CD14-positive monocyte (primary cell): ENCODE data around the gene LAMB4. TPM values are rescaled to one million over a fixed set of nuclear protein-coding genes. Genes with fewer than 3 reads are reported as not detected.

Experiments
- DNase-seq, 3 donors: peaks; one replicate each; pipeline ENCODE4 v3.0.0-alpha.2; 2011 to 2022
- H2AFZ ChIP-seq: 2 replicates; pipeline ENCODE4 v1.6.0; 2012; ENCODE audit warnings: mild to moderate bottlenecking, low read depth, low read length, inconsistent platforms; ENCODE audit not compliant: insufficient read depth, poor library complexity, severe bottlenecking
- H3K27ac ChIP-seq, 2 donors: 1 replicate in 1 of 2; 2 replicates in 1 of 2; pipeline ENCODE4 v1.5.1; 2012 to 2013; ENCODE audit warnings: low read length in 2 of 2, control low read depth in 1 of 2, inconsistent platforms in 1 of 2, low read depth in 1 of 2, mild to moderate bottlenecking in 1 of 2
- H3K27me3 ChIP-seq, 2 donors: one replicate each; pipeline versions ENCODE4 v1.6.0 to v1.6.1; 2011 to 2013; ENCODE audit warnings: low read length in 2 of 2; ENCODE audit not compliant: control insufficient read depth in 2 of 2, insufficient read depth in 2 of 2
- H3K36me3 ChIP-seq, 2 donors: replicated peaks in 1 of 2; 1 replicate in 1 of 2; 2 replicates in 1 of 2; pipeline versions ENCODE4 v1.5.1 to v1.6.1; 2012 to 2013; ENCODE audit warnings: low read length in 2 of 2, control low read depth in 1 of 2, inconsistent platforms in 1 of 2, mild to moderate bottlenecking in 1 of 2; ENCODE audit not compliant: insufficient read depth in 2 of 2, control insufficient read depth in 1 of 2
- H3K4me1 ChIP-seq, 2 donors: 1 replicate in 1 of 2; 2 replicates in 1 of 2; pipeline versions ENCODE4 v1.5.1 to v1.6.1; 2012 to 2013; ENCODE audit warnings: low read length in 2 of 2, control low read depth in 1 of 2, inconsistent platforms in 1 of 2, mild to moderate bottlenecking in 1 of 2, moderate library complexity in 1 of 2; ENCODE audit not compliant: insufficient read depth in 2 of 2, control insufficient read depth in 1 of 2
- H3K4me2 ChIP-seq: replicated peaks from 2 replicates; pipeline ENCODE3; 2012; ENCODE audit warnings: low read length, moderate library complexity, mild to moderate bottlenecking; ENCODE audit not compliant: poor library complexity, severe bottlenecking; ENCODE audit errors: extremely low read depth
- H3K4me3 ChIP-seq, 3 experiments: fragments of 200-600 bp in 1 of 3; sonication (generic) in 1 of 3; replicated peaks in 1 of 3; 1 replicate in 2 of 3; 2 replicates in 1 of 3; pipeline ENCODE4 v1.5.1; 2011 to 2013; ENCODE audit warnings: low read length in 3 of 3, mild to moderate bottlenecking in 3 of 3, control low read depth in 2 of 3, low read depth in 2 of 3, inconsistent platforms in 1 of 3, moderate library complexity in 1 of 3
- H3K79me2 ChIP-seq: 2 replicates; pipeline ENCODE4 v1.6.0; 2012; ENCODE audit warnings: mild to moderate bottlenecking, control low read depth, inconsistent platforms, low read length, moderate library complexity; ENCODE audit not compliant: insufficient read depth
- H3K9ac ChIP-seq: 2 replicates; pipeline ENCODE4 v1.6.0; 2017; ENCODE audit warnings: low read length, mild to moderate bottlenecking; ENCODE audit not compliant: insufficient read depth, poor library complexity, severe bottlenecking
- H3K9me3 ChIP-seq, 2 donors: replicated peaks in 1 of 2; 1 replicate in 1 of 2; 2 replicates in 1 of 2; pipeline versions ENCODE4 v1.5.1 to v1.6.1; 2012 to 2013; ENCODE audit warnings: low read length in 2 of 2, control low read depth in 1 of 2; ENCODE audit not compliant: control insufficient read depth in 1 of 2, insufficient read depth in 1 of 2
- H4K20me1 ChIP-seq: 2 replicates; pipeline ENCODE4 v1.6.0; 2012; ENCODE audit warnings: mild to moderate bottlenecking, low read length, control low read depth, moderate library complexity; ENCODE audit not compliant: insufficient read depth
- H3K27ac Mint-ChIP-seq, 7 donors: one replicate each; pipeline ENCODE4 v1.8.0; 2020; ENCODE audit warnings: mild to moderate bottlenecking in 7 of 7, mixed read lengths in 7 of 7, moderate library complexity in 6 of 7, inconsistent platforms in 2 of 7
- H3K27me3 Mint-ChIP-seq, 3 donors: one replicate each; pipeline ENCODE4 v1.8.0; 2021 to 2022; ENCODE audit warnings: low read depth in 3 of 3, mild to moderate bottlenecking in 3 of 3, mixed read lengths in 3 of 3, moderate library complexity in 3 of 3, inconsistent platforms in 1 of 3
- H3K36me3 Mint-ChIP-seq, 2 donors: one replicate each; pipeline ENCODE4 v1.8.0; 2020; ENCODE audit warnings: mixed read lengths in 2 of 2, inconsistent platforms in 1 of 2, mild to moderate bottlenecking in 1 of 2
- H3K4me1 Mint-ChIP-seq: one replicate; pipeline ENCODE4 v1.8.0; 2020; ENCODE audit warnings: mild to moderate bottlenecking, mixed read lengths
- H3K4me3 Mint-ChIP-seq, 2 donors: one replicate each; pipeline ENCODE4 v1.8.0; 2020; ENCODE audit warnings: mild to moderate bottlenecking in 2 of 2, mixed read lengths in 2 of 2, moderate library complexity in 1 of 2
- H3K9me3 Mint-ChIP-seq, 7 donors: one replicate each; pipeline ENCODE4 v1.8.0; 2020 to 2022; ENCODE audit warnings: mixed read lengths in 7 of 7, mild to moderate bottlenecking in 6 of 7, moderate library complexity in 6 of 7, inconsistent platforms in 2 of 7
- CTCF ChIP-seq: fragments of 200-600 bp; IDR thresholded peaks from one replicate; pipeline ENCODE4 v1.8.0; 2022; ENCODE audit warnings: antibody characterized with exemption, mild to moderate bottlenecking
- WGBS: methylation state at CpG from one replicate; pipeline ENCODE4 v1.1.5; 2013; ENCODE audit warnings: missing lambda C conversion rate; ENCODE audit not compliant: insufficient coverage; 5-methylcytosine and 5-hydroxymethylcytosine counted together
- intact Hi-C, 2 donors: fragments of 100-400 bp; cut with micrococcal nuclease; formaldehyde crosslinking; loops; one replicate each; pipeline versions ENCODE4 v1.15.0 to v1.15.1; 2023
- polyA plus RNA-seq, 3 donors: library from polyadenylated mRNA; depleted of rRNA in 1 of 3; unstranded in 2 of 3; stranded (reverse) in 1 of 3; fragments of 300-500 nt in 2 of 3; fragments of >200 nt in 1 of 3; fragmentation: Illumina TruSeq in 2 of 3; gene quantifications; 1 replicate in 2 of 3; 2 replicates in 1 of 3; pipeline ENCODE4 v1.2.3, GENCODE V29; 2012 to 2021

LAMB4 gene
- polyA plus RNA-seq, 3 donors, result not detected

DNA sequence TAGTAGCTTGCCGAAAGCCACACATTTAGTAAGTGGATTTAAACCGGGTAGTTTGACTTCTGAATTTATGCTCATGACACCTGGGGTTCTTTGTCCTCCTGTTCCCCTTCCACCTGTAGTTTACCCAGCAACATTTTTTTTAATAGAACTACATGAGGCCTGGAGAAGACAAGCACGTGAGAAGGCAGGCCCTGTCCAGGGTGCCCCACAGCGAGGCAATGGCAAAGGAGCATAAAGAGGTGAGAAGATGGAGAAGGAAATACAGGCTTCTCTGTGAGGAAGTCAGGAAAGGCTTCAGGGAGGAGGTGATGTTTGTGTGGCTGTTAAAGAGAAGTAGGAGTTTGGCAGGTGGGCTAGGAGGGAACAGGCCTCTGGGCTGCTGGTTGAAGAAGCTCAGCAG is 76.9 kb downstream of the LAMB4 start:
- no peaks in the 10 kb centered on the region for H3K9me3 ChIP-seq
- no peaks in the 10 kb centered on the region for H3K27me3 ChIP-seq
- intact Hi-C loops, result no loop called here
- no peak overlapping the region for H3K4me2 ChIP-seq
- H3K9ac ChIP-seq, result no peak overlapping the region
- H4K20me1 ChIP-seq, result no peaks in the 10 kb centered on the region
- no peak overlapping the region for H3K27ac ChIP-seq
- Mint-ChIP-seq H3K4me3 (no peak overlapping the region), H3K4me1 (no peaks in the 10 kb centered on the region), H3K27me3 (peaks cover 0 to 4% (median 0%) of the 10 kb centered on the region in 3 donors), H3K27ac (no peak overlapping the region), H3K9me3 (peaks cover 0 to 2% (median 0%) of the 10 kb centered on the region in 7 donors), H3K36me3 (no peaks in the 10 kb centered on the region)
- no peak overlapping the region for H2AFZ ChIP-seq
- H3K36me3 ChIP-seq, result no peaks in the 10 kb centered on the region
- no peaks in the 10 kb centered on the region for H3K4me1 ChIP-seq
- WGBS, result 100% methylated on average over 2 of the region's 4 CpGs
- no peak for DNase-seq
- H3K4me3 ChIP-seq, result no peak overlapping the region
- TF ChIP-seq CTCF, result no peak
- no peaks in the 10 kb centered on the region for H3K79me2 ChIP-seq

GRCh38 chr7:108051454-108051853 is 78.7 kb downstream of the LAMB4 start:
- no peaks in the 10 kb centered on the region for H3K79me2 ChIP-seq
- Mint-ChIP-seq H3K4me1 (no peaks in the 10 kb centered on the region), H3K4me3 (no peak overlapping the region), H3K27ac (no peak overlapping the region), H3K9me3 (peaks cover 0 to 1% (median 0%) of the 10 kb centered on the region in 7 donors), H3K27me3 (peaks cover 0 to 6% (median 5%) of the 10 kb centered on the region in 3 donors), H3K36me3 (no peaks in the 10 kb centered on the region)
- no peak overlapping the region for H3K4me2 ChIP-seq
- intact Hi-C loops, result no loop called here
- no peaks in the 10 kb centered on the region for H3K36me3 ChIP-seq
- no peak for TF ChIP-seq CTCF
- WGBS, result no CpG with 5 or more reads among the region's 1 CpG
- no peaks in the 10 kb centered on the region for H3K27me3 ChIP-seq
- no peak for DNase-seq
- H2AFZ ChIP-seq, result no peak overlapping the region
- no peak overlapping the region for H3K4me3 ChIP-seq
- no peaks in the 10 kb centered on the region for H3K9me3 ChIP-seq
- H4K20me1 ChIP-seq, result no peaks in the 10 kb centered on the region
- no peak overlapping the region for H3K27ac ChIP-seq
- no peaks in the 10 kb centered on the region for H3K4me1 ChIP-seq
- H3K9ac ChIP-seq, result no peak overlapping the region
